ENCODE measurements around the gene SLC9C2. TPM values are rescaled to one million over a fixed set of nuclear protein-coding genes. Genes with fewer than 3 reads are reported as not detected.
A peak's percentile ranks its signal among the peaks of the same experiment; 100 is the strongest.

SLC9C2 gene
- total RNA-seq, 2 experiments from 2014 or later = not detected

GRCh38 chr1:173454966-173455524 lies 147.8 kb downstream of the SLC9C2 start:
- Mint-ChIP-seq H3K4me3 (no peak overlapping the region), H3K36me3 (ENCODE audit: low read depth) (peaks cover 77% of the 10 kb centered on the region), H3K4me1 (ENCODE audit: low read depth) (peaks cover 43% of the 10 kb centered on the region), H3K27ac (peak overlapping the region; percentile 10), H3K27me3 (no peaks in the 10 kb centered on the region), H3K9me3 (no peaks in the 10 kb centered on the region)
- Histone ChIP-seq H3K36me3 (ENCODE audit: insufficient read depth, low read length) (peaks cover 6% of the 10 kb centered on the region), H3K27me3 (ENCODE audit: control insufficient read depth in 1 of 2, insufficient read depth in 2 of 2, low read length in 2 of 2) (no peaks in the 10 kb centered on the region), H3K27ac (ENCODE audit: low read depth in 1 of 2, low read length in 2 of 2) (no peak overlapping the region), H3K4me3 (ENCODE audit: low read length) (no peak overlapping the region), H3K4me1 (ENCODE audit: insufficient read depth, low read length) (peaks cover 8% of the 10 kb centered on the region), H3K9me3 (ENCODE audit: control insufficient read depth in 1 of 2, insufficient read depth in 1 of 2, low read length in 2 of 2) (no peaks in the 10 kb centered on the region)
- CTCF ChIA-PET = no interaction called here
- intact Hi-C loops (cut with DNase I, micrococcal nuclease) = no loop called here
- ATAC-seq (ENCODE audit: poor library complexity) (peak; percentile 39), DNase-seq (peak in 1 of 14 experiments; percentile 40)
- no peak for TF ChIP-seq CTCF (IDR thresholded peaks at IDR 0.05)
- POLR2A ChIA-PET = no interaction called here

GRCh38 chr1:173453982-173454381 lies 148.9 kb downstream of the SLC9C2 start:
- ATAC-seq (ENCODE audit: poor library complexity) (no peak), DNase-seq (no peak)
- Mint-ChIP-seq H3K4me3 (no peak overlapping the region), H3K9me3 (no peaks in the 10 kb centered on the region), H3K36me3 (ENCODE audit: low read depth) (peaks cover 76% of the 10 kb centered on the region), H3K4me1 (ENCODE audit: low read depth) (peaks cover 36% of the 10 kb centered on the region), H3K27ac (peak overlapping the region; percentile 42), H3K27me3 (no peaks in the 10 kb centered on the region)
- Histone ChIP-seq H3K36me3 (ENCODE audit: insufficient read depth, low read length) (no peaks in the 10 kb centered on the region), H3K4me3 (ENCODE audit: low read length) (no peak overlapping the region), H3K9me3 (ENCODE audit: control insufficient read depth in 1 of 2, insufficient read depth in 1 of 2, low read length in 2 of 2) (no peaks in the 10 kb centered on the region), H3K4me1 (ENCODE audit: insufficient read depth, low read length) (peaks cover 4% of the 10 kb centered on the region), H3K27ac (ENCODE audit: low read depth in 1 of 2, low read length in 2 of 2) (no peak overlapping the region), H3K27me3 (ENCODE audit: control insufficient read depth in 1 of 2, insufficient read depth in 2 of 2, low read length in 2 of 2) (no peaks in the 10 kb centered on the region)
- intact Hi-C loops (cut with DNase I, micrococcal nuclease) = no loop called here
- ChIA-PET CTCF (no interaction called here), POLR2A (no interaction called here)
- TF ChIP-seq CTCF (IDR thresholded peaks at IDR 0.05) = no peak

GRCh38 chr1:173451981-173452380 lies 150.9 kb downstream of the SLC9C2 start:
- Histone ChIP-seq H3K4me1 (ENCODE audit: insufficient read depth, low read length) (peaks cover 4% of the 10 kb centered on the region), H3K4me3 (ENCODE audit: low read length) (no peak overlapping the region), H3K36me3 (ENCODE audit: insufficient read depth, low read length) (peaks cover 3% of the 10 kb centered on the region), H3K27ac (ENCODE audit: low read depth in 1 of 2, low read length in 2 of 2) (no peak overlapping the region), H3K9me3 (ENCODE audit: control insufficient read depth in 1 of 2, insufficient read depth in 1 of 2, low read length in 2 of 2) (no peaks in the 10 kb centered on the region), H3K27me3 (ENCODE audit: control insufficient read depth in 1 of 2, insufficient read depth in 2 of 2, low read length in 2 of 2) (no peaks in the 10 kb centered on the region)
- ATAC-seq (ENCODE audit: poor library complexity) (no peak), DNase-seq (no peak)
- H3K9me3 Mint-ChIP-seq = peaks cover 2% of the 10 kb centered on the region
- no peak overlapping the region for H3K27ac Mint-ChIP-seq
- peaks cover 79% of the 10 kb centered on the region for H3K36me3 Mint-ChIP-seq (ENCODE audit: low read depth)
- peaks cover 31% of the 10 kb centered on the region for H3K4me1 Mint-ChIP-seq (ENCODE audit: low read depth)
- no peak overlapping the region for H3K4me3 Mint-ChIP-seq
- TF ChIP-seq CTCF (IDR thresholded peaks at IDR 0.05) = no peak
- CTCF ChIA-PET = interaction anchor here (0.6 kb wide), 1 partner anchor 515 kb away, joined by 3 read pairs; no protein-coding TSS in a partner anchor
- POLR2A ChIA-PET = no interaction called here
- intact Hi-C loops (cut with DNase I, micrococcal nuclease) = no loop called here
- no peaks in the 10 kb centered on the region for H3K27me3 Mint-ChIP-seq

Other genes starting within 250 kb of the SLC9C2 start
- 100 to 1,000 TPM; 101 to 102 TPM for gene PRDX6, start 125.7 kb downstream of the SLC9C2 start, total RNA-seq
- gene TEX50, start 32.3 kb upstream of the SLC9C2 start, total RNA-seq = not detected
- not detected for gene ANKRD45, start 66.8 kb upstream of the SLC9C2 start, total RNA-seq
- gene KLHL20, start 111.9 kb upstream of the SLC9C2 start, total RNA-seq = 10 to 100 TPM; 29.4 to 30.4 TPM
- 1 to 10 TPM; 1.7 TPM for gene DARS2, start 221.6 kb upstream of the SLC9C2 start, total RNA-seq
- 1 to 10 TPM; 3.8 to 4.7 TPM for gene CENPL, start 221.8 kb upstream of the SLC9C2 start, total RNA-seq